GM15510 (cell line): ENCODE results near the gene TTC21B.
A peak's percentile ranks its signal among the peaks of the same experiment; 100 is the strongest.

Experiments
- POLR2A ChIP-seq: IDR thresholded peaks from 3 replicates; pipeline ENCODE4 v1.6.1; 2011; ENCODE audit warnings: borderline replicate concordance; ENCODE audit not compliant: insufficient read length; ENCODE audit errors: extremely low read depth

Gene TTC21B

DNA sequence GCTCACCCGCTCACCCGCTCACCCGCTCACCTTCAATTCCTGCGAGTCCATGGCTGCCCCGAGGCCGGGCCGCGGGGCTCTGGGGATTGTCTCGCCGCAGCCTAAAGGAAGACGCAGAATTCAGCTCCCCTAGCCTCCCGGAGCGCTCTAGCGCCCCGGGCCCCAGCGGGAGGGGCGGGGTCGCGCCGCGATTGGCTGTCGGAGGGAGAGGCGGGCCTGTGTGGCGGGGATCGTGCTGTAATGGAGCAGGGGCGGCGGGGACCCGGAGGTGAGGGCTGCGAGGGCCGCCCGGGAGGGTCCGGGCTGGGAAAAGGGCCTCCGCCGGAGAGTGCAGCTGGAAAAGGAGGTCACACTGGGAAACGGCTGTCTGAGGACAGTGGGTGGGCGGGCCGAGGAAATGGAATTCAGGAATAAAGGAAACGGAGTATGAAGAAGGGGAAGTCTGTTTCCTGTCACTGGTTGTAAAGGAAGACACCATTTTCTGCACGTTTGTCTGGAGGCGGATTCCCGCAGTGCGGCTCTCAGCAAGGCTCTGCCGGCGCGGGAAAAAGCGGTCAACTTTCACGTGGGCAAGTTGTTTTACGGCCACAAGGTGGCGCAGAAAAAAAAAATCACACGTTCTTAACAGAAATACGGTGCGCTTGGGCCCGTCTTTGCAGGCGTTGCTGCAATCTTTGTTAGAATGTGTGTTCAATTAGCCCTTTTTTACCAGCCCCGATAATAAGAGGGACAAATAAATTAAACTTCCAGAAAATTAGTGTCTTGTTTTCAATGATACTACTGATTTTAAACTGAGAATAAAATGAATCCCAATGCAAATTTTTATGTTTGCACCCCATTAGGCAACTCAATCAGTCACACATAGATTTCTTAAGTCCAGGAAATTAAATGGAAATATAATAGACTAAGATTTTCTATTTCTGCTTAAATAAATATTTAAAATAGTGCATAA lies at the start of gene TTC21B:
Gene TTC21B (minus strand): TSS at position 122 of the 952 bp plus-strand sequence. CDS start 71 bp downstream, at position 51.
- TF ChIP-seq POLR2A, result peak; percentile 80

DNA sequence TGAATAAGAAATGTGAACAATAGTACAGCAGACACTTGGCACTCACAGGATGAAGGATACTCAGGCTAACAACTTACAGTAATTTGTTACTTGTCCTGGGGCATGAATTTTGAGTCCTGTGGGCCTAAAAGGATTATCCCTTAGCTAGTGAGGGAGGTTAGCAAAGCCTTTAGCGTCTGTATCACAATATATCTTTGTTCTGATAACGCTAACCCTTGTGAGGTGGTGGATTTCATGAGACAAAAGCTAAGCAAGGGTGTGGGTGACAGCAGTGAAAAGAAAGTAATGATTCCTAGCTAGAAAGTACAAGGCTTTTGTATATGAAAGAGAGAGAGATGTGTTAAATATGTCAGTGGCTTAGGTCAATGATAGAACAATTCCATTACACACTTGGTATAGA lies 46.8 kb upstream of the TTC21B start:
- TF ChIP-seq POLR2A, result no peak

- TF ChIP-seq POLR2A, result no peak
These were observed 37.3 kb upstream of the TTC21B start for GRCh38 chr2:165990846-165991245.

GRCh38 chr2:165989851-165990250 lies 36.3 kb upstream of the TTC21B start:
- TF ChIP-seq POLR2A, result no peak

DNA sequence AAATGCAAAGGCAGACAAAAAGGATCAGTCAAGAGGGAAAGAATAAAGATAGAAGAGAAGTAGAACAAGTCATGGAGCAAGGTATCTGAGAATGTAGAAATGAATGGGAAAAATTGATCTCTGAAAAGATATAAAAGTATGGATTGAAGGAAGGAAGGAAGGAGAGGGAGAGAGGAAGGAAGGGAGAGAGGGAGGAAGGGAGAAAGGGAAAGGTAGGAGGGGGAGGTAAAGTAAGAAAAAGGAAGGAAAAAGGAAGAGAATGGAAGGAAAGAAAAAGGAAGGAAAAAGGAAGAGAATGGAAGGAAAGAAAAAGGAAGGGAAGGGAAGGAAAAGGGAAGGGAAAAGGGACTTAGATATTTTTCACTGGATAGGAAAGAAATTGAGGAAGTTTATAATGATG lies 31.5 kb upstream of the TTC21B start:
- no peak for TF ChIP-seq POLR2A

DNA sequence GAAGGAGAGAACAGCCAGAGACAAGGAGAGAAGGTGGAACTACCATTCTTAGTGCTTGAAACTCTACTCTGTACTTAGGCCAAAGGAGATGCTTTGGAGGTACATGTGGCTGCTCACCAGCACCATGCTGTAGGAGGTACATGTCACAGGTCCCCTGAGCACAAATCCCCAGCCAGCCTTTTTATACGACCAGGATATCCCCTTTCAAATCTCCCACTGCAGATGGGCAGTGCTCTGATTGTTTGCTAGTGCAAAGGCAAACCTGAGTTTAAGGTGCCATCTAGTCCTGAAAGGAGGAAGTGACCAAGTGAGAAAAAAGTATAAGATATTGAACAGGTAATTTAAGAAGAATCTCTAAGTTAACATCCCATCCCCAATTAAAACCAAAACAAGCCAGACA lies 17.1 kb upstream of the TTC21B start:
- TF ChIP-seq POLR2A, result no peak

GRCh38 chr2:165969227-165969626 lies 15.7 kb upstream of the TTC21B start:
- no peak for TF ChIP-seq POLR2A

- TF ChIP-seq POLR2A, result no peak
These were observed 14.2 kb upstream of the TTC21B start for GRCh38 chr2:165967746-165968145.

DNA sequence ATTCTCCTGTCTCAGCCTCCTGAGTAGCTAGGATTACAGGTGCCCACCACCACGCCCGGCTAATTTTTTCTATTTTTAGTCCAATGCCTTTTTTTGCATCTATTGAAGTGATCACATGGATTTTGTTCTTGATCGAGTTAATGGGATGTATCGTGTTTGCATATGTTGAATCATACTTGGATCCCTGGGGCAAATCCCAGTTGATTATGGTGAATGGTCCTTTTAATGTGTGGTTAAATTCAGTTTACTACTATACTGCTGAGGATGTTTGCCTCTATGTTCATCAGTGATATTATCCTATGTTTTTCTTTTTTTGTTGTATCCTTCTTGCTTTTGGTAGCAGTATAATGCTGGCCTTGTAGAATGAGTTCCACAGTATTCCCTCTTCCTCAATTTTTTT lies 8.2 kb upstream of the TTC21B start:
- TF ChIP-seq POLR2A, result no peak

DNA sequence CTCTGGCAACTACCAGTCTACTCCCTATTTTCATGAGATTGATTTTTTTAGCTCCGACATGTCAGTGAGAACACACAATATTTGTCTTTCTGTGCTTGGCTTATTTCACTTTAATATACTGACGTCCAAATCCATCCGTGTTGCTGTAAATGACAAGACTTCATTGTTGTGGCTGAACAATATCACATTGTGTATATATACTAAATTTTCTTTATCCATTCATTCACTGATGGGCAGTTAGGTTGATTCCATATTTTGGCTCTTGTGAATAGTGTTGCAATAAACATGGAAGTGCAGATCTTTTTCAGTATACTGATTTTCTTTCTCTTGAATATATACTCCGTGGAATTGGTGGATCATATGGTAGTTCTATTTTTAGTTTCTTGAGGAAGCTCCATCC lies 5.8 kb upstream of the TTC21B start:
- no peak for TF ChIP-seq POLR2A

GRCh38 chr2:165958313-165958960 lies 4.9 kb upstream of the TTC21B start:
- TF ChIP-seq POLR2A, result no peak

- no peak for TF ChIP-seq POLR2A
These were observed 3.6 kb upstream of the TTC21B start for GRCh38 chr2:165957030-165957675.

- TF ChIP-seq POLR2A, result no peak
These were observed 296 bp downstream of the TTC21B start for GRCh38 chr2:165953306-165953654.

GRCh38 chr2:165952741-165953211 lies 800 bp downstream of the TTC21B start:
- no peak for TF ChIP-seq POLR2A

DNA sequence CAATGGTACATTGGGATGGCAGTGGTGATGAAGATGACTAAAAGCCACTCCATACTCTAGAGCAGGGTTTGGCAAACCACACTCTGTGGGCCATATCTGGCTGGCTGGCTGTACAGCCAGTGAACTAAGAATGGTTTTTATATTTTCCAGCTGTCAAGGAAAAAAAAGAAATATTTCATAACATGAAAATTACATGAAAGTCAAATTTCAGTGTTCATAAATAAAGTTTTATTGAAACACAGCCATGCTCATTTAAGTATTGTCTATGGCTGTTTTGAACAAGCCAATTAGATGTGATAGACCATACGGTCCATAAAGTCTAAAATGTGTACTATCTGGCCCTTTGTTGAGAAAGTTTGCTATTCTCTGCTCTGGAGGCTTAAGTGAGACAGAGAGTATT lies 1.5 kb downstream of the TTC21B start:
- no peak for TF ChIP-seq POLR2A
